Measurements from ENCODE around the gene TOP2A.
A peak's percentile ranks its signal among the peaks of the same experiment; 100 is the strongest.

TOP2A gene

DNA sequence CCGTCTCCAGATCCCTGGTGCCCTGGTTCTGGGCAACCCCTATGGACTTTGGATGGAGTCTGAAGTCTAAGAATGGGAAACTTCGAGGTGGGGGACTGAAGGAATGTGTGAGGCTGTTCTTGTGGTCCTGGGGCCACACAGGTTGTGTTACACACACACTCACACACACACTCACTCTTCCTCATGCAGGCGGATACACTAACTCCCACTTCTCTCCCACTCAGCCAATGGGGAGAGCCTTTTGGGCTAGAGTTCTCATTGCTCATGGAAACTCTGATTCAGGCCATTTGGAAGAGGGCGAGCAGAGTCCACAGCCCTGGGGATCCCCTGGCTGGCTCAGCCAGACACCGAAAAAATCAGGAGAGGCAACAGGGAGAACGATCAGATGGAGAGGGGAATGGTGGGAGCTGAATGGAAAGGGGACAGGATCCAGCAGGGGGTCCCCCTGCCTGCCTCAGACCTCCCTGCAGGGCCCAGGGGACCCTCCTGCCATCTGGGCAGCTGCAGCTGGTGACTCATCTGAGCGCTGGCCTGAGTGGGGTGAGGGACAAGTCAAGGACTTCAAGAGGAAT lies 34.6 kb upstream of the TOP2A start:
- DNase-seq (ENCODE audit: low read depth in 2 of 2), result peak; percentile 91 to 96
- no peak overlapping the region for H3K4me3 ChIP-seq (replicated peaks in 1 of 2; ENCODE audit: low read depth in 2 of 2, low read length in 2 of 2)
- TF ChIP-seq CTCF (IDR thresholded peaks at IDR 0.05; ENCODE audit: low read depth, low read length), result no peak

GRCh38 chr17:40451420-40451819 lies 33.7 kb upstream of the TOP2A start:
- TF ChIP-seq CTCF (IDR thresholded peaks at IDR 0.05; ENCODE audit: low read depth, low read length), result no peak
- no peak overlapping the region for H3K4me3 ChIP-seq (replicated peaks in 1 of 2; ENCODE audit: low read depth in 2 of 2, low read length in 2 of 2)
- peak; percentile 87 to 98 for DNase-seq (ENCODE audit: low read depth in 2 of 2)

DNA sequence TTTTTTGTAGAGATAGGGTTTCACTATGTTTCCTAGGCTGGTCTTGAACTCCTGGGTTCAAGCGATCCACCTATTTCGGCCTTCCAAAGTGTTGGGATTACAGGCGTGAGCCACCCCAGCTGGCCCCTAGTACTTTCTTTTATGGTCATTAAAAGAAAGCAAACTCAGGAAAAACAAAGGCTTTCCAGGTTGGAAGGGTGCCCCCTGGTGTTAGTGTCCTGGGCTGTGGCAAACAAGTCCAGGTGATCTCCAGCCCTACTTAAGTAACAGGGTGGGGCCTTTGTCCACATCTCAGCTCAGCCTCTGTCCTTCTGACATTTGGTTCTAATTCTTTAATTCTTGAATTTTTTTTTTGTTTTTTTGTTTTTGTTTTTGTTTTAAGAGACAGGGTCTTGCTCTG lies 32.5 kb upstream of the TOP2A start:
- H3K4me3 ChIP-seq (replicated peaks in 1 of 2; ENCODE audit: low read depth in 2 of 2, low read length in 2 of 2), result no peak overlapping the region
- DNase-seq (ENCODE audit: low read depth in 2 of 2), result peak; percentile 65 to 69
- peak; percentile 74 for TF ChIP-seq CTCF (IDR thresholded peaks at IDR 0.05; ENCODE audit: low read depth, low read length)

DNA sequence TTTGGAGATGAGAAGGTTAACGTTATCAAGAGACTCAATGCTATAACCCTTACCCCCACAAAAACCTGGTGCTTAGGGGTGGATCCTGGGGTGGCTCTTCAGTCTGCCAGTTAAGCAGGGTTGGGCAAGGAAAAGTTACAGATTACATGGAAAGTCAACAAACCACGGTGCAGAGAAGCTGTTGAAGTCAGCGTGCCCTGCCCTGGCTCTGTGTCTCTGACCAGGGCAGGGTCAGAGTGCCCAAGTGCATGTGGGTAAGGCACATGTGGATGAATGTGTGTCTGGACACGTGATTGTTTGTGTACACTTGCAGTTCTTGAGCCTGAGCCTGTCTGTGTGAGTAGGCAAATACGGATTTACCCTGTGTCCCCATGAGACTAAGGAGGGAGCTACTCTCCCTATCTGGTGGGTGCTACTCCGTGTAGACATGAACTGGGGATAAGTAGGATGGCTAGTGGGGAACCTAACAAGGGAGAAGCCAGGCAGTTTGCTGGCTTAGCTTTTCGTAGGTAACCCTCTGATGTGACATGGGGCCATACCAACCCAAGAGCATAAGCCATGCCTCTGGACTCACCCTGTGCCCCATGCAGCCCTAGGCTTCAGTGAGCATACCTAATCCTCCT lies 31.1 kb upstream of the TOP2A start:
- TF ChIP-seq CTCF (IDR thresholded peaks at IDR 0.05; ENCODE audit: low read depth, low read length), result no peak
- peak; percentile 38 to 43 for DNase-seq (ENCODE audit: low read depth in 2 of 2)
- peak overlapping the region in 1 of 2 donors; percentile 98 for H3K4me3 ChIP-seq (replicated peaks in 1 of 2; ENCODE audit: low read depth in 2 of 2, low read length in 2 of 2)

DNA sequence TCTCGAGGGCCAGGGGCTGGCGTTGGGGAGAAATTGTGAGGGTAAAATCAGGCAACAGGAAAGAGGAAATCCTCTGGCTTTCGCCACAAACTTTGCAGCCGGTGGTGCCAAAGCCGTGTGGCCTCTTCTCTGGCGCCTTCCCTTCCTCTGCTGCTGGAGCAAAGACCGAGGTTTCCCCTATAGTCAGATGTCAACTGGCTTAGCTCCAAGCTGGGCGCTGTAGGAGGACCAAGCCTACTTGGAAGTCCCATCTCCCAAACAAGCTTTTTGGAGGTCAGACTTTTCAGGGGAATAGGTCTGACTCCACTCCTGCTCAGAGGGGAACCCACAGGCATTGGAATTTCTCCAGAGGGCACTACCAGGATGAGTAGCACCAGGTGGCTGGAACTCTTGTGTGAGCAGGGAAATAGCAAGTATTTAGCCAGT lies 30.5 kb upstream of the TOP2A start:
- peak; percentile 34 to 68 for DNase-seq (ENCODE audit: low read depth in 2 of 2)
- H3K4me3 ChIP-seq (replicated peaks in 1 of 2; ENCODE audit: low read depth in 2 of 2, low read length in 2 of 2), result peak overlapping the region; percentile 94 to 98
- TF ChIP-seq CTCF (IDR thresholded peaks at IDR 0.05; ENCODE audit: low read depth, low read length), result no peak

GRCh38 chr17:40447806-40448205 lies 30.1 kb upstream of the TOP2A start:
- TF ChIP-seq CTCF (IDR thresholded peaks at IDR 0.05; ENCODE audit: low read depth, low read length), result no peak
- H3K4me3 ChIP-seq (replicated peaks in 1 of 2; ENCODE audit: low read depth in 2 of 2, low read length in 2 of 2), result peak overlapping the region; percentile 94 to 98
- peak in 1 of 2 donors; percentile 27 for DNase-seq (ENCODE audit: low read depth in 2 of 2)
